CD4-positive, alpha-beta T cell treated with Interleukin-12 subunit alpha and Interleukin-12 subunit beta, for 1 hour (primary cell): ENCODE data around the gene PACSIN2.
"Not testable (repeated sequence)": the region's sequence is repeated elsewhere in the genome, so short reads cannot be mapped to it uniquely, and the experiment has no call there.

Source experiments
- DNase-seq: peaks from one replicate; pipeline ENCODE4 v3.0.0-alpha.2; 2020

Gene PACSIN2, protein sequence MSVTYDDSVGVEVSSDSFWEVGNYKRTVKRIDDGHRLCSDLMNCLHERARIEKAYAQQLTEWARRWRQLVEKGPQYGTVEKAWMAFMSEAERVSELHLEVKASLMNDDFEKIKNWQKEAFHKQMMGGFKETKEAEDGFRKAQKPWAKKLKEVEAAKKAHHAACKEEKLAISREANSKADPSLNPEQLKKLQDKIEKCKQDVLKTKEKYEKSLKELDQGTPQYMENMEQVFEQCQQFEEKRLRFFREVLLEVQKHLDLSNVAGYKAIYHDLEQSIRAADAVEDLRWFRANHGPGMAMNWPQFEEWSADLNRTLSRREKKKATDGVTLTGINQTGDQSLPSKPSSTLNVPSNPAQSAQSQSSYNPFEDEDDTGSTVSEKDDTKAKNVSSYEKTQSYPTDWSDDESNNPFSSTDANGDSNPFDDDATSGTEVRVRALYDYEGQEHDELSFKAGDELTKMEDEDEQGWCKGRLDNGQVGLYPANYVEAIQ

DNA sequence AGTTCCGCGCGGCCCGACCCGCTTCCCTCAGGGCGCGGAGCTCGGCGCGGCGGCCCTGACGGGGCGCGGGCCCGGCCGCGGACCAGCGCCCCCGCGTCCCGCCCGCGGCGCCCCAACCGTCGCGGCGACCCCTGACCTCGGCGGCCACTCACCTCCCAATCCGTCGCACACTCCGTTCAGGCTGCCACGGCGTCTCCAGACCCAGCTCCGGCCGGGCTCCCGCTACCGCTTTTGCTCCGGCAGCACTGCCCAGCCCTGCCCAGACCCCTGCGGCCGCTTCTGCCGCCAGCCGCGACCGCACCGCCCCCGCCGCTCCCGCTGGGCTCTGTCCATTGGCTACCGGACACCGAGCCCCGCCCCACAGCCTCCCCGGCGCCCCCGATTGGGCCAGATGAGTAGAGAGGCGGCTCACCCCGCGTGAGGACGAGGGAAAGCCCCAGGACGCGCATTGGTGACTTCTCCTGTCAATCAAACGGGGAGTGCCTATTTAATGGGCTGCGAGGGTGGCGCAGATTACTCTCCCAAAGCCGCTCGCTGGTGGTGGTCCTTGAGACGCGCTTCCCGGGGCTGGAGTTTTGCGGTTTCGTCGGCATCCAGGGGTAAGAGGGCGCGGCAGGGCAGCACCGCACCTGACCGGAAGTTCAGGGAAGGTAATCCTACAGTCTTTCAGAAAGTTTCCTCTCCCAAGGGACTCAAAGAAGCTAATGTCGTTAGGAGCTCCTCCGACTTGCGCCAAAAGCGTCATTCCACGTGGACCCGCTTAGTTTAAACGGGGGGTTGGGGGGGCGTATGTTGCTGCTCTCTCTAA lies at the start of gene PACSIN2:
Gene PACSIN2, minus strand, starts transcription at position 281 of the 808 bp plus-strand sequence. CDS start 103,069 bp downstream, outside the sequence.
- peak; percentile 99 for DNase-seq

DNA sequence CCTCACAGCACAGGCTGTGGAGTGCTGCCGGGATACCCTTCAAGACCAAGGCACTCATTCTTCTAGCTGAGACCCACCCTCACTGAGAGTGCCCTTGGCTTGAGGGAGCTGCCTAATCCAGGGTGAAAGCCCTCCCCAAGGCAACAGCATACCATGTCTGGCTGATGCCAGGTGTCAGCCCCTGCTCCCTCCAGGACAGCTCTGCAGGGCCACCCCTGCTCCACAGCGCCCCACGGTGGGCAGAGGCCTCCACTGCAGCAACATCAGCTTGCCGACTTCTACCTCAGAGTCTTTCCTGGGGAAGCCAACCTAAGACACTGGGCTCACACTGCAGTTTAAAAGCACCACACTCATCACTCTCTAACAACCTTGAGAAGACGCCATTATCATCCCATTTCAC lies 45.2 kb upstream of the PACSIN2 start:
- peak; percentile 26 for DNase-seq

DNA sequence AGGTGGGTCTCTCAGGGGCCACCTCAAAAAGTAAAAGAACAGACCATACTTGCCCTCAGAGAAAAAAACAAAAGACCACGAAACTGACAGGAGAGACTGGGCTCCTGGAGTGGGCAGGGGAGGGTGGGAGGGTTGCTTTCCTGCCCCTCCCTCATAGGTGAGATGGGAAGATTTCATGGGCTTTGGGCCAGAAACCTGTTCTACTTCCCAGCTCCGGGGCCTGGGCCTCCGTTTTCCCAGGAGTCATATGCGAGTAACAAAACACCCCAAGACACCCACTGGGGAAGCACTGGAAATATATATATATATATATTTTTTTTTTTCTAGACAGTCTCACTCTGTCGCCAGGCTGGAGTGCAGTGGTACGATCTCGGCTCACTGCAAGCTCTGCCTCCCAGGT lies 42.7 kb upstream of the PACSIN2 start:
- DNase-seq = no peak

DNA sequence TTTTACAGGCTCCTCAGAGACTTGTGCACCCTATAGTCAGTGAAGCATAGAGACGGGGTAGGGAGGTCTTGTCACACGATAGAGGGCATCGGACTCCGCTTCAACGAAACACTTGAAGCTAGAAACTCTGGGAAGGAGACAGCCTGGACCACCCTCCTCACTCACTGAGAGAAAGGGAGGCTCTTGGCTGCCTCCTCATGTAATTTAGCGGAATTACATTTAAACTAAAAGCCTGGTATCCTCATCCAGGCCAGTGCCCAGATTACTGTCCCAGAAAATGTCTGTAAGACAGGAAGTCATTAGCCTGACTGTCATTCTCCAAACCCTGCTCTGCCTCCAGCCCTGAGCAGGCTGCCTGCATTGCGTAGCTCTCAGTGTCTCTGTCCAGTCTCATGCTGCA lies 38.2 kb upstream of the PACSIN2 start:
- DNase-seq = no peak

DNA sequence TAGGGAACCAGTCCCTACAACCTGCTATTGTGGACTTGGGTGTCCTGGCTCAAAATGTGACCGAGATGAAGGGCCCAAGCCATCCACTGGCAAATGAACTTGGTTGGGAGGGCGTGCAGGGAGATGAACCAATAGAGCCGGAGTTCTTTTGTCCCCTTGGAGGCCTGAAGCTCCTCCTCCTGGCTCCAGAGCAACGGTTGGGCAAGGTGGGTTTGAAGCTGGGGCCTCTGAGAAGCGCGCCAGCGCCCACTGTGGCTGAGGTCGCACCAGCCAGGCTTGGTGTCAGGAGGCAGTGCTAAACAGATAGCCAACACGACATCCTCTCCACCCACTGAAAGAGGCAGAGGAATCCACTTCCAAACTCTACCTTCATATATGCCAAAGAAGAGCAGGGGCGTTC lies 36.0 kb upstream of the PACSIN2 start:
- DNase-seq = no peak

DNA sequence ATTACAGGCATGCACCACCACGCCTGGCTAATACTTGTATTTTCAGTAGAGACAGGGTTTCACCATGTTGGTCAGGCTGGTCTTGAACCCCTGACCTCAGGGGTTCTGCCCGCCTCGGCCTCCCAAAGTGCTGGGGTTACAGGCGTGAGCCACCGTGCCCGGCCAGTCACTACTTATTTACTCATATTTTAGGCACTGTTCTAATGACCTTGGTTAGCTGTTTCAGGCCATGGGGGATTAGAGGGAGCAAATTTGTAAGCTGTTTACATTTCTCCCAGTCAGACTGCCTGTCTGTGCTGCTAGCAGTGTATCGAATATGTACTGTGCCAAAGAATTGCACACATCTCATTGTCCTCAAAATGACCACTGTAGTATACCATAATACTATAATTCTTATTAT lies 32.7 kb upstream of the PACSIN2 start:
- DNase-seq = no peak

DNA sequence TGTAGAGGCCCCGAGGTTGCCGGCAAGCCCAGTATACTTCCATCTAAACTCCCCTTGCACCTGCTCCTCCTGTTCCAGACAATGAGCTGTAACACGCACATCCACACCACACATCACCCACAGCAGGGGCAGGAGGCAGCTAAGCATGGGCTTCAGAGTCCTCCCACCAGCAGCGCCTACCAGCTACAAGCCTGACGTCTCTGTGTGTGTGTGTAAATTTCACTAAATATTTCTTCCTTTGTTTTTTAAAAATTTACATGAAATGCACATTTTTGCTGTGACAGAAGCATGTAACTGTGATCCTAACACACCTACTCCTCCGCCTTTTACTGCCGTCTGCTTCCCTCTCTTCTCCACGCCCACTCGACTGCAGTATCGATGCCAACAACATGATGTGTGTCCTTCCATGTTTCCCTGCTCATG lies 29.4 kb upstream of the PACSIN2 start:
- no peak for DNase-seq

DNA sequence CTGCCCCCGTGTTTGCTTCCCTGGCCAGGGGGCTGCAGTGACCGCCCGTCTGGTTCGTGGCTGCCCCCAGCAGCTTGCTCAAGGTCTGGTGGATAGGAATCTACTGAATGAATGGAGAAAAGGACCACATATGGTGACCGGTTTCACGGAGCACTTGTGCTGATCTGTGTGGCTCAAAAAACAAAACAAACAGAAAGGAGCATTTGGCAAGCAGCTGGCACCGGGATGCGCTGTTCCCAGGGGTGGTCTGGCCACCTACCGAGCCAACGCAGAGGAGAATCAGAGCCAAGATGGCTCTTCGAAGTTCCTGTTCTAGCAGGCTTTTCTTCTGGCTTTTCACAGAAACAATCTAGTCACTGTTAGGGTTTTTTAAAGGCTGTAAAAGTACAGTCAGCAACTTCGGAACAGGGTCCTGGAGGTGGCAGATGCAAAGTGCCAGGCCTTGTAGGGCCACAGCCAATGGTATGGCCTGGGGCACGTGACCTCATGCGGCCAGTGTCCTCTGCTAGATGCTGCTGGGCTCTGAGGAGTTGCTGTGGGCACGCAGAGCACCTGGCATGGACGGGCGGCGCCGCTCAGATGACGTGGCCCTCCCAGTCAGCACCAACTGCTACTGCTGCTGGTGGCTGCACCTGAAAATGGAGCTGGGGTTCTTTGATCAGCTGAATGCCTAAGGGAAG lies 27.3 kb upstream of the PACSIN2 start:
- DNase-seq = no peak

DNA sequence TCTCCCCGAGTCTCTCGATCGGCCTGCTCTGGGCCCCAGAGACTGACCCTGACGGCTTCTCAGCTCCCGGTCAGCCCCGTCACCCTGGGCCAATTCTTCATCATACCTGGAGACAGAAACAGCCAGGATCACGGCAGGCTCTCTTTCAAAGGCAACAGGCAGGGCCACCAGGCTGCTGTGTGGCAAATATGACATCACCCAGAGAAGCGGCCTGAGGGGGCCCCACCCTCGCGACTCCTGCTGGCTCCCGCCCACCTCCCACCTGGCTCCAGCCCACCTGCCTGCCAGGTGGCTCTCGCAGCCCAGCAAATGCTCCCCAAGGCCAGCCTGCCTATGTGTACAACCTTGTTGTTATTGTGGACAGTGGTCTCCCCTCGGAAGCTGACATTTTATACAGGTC lies 24.9 kb upstream of the PACSIN2 start:
- no peak for DNase-seq

DNA sequence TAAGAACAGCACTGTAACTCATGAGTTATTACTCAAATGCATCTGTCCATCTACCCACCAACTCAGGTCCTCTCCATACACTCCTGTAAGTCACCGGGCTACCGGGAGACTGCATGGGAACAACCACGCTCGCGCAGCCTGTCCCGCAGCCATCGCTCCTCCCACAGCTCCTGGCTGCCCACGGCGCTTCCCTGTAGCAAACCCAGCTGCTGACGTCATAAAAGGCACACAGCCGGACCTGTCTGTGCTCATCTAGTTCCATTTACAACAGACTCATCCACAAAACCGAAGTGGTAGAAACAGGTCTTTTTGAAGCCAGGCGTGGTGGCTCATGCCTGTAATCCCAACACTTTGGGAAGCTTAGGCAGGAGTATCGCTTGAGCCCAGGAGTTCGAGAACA lies 23.4 kb upstream of the PACSIN2 start:
- no peak for DNase-seq

DNA sequence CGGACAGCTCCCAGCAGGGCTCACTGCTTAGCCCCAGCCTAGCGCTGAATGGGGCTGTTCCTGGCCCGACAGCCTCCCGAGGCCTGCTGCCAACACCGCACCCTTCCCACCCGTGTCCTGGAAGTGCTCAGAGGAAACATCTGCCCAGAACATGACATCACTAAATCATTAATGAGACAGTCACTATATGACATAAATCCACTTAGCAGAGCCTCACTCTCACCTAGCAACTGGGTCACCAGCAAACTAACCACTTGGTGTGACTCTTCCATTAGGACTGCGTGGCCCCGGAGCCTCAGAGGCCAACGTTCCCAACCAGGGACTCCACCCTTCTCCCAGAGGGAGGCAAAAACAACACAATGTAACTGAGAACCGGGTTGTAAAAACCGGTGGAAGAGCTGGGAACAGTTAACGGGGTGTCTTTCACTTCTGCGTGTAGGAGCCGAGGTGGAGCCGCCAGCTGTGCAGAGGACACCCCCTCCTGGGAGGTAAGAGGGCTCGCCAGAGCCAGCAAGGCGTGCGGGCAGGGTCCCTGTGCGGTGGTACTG lies 21.4 kb upstream of the PACSIN2 start:
- no peak for DNase-seq

DNA sequence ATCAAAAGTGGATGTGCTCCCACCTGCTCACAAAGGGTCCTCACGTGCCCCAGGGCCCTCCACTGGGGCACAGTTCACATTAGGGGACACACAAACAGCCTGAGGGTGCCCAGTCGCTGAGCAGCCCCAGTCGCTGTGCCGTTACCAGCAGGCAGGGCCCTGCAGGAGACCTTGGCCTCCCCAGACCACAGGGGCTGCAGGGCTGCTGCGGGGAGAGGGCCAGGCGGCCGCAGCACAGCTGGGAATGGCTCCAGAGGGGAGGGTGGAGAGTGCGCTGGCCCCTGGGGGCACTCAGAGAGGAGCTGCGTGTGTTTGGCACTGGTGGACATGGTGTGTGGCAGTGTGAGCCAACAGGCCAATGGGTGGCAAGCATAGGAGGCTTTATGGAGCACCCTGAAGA lies 20.3 kb upstream of the PACSIN2 start:
- DNase-seq = no peak

DNA sequence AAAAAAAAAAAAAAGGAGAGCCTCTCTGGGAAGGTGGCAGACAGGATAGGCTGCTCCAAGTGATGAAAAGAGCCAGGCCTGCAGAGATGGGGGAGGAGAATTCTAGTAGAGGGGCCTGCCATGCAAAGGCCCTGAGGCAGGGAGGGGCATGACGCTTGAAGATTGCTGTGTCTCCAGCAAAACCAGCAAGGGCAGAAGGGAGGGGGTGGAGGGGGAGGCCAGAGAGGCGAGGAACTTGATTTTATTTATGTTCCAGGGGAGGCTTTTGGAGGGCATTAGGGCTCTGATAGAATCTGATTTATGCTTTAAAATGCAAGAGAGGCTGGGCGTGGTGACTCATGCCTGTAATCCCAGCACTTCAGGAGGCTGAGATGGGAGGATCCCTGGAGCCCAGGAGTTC lies 16.7 kb upstream of the PACSIN2 start:
- DNase-seq = no peak

DNA sequence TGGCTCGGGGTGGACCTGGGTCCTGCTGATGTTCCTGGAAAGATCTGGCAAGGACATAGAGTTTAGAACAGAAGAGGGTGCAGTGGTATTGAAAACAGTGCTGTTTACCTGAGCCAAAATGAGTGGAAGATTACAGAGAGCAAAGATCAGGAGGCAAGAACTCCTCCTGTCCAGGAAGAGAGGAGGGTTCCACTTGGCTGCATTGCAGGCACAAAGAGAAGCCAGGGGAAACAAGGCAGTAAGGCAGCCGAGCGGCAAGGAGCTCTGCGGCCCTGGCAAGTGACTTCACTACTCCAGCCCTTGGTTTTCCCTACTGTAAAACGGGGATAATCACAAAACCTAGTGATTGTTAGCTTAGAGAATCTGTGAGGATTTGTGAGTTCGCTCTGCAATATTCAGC lies 3.7 kb upstream of the PACSIN2 start:
- no peak for DNase-seq

DNA sequence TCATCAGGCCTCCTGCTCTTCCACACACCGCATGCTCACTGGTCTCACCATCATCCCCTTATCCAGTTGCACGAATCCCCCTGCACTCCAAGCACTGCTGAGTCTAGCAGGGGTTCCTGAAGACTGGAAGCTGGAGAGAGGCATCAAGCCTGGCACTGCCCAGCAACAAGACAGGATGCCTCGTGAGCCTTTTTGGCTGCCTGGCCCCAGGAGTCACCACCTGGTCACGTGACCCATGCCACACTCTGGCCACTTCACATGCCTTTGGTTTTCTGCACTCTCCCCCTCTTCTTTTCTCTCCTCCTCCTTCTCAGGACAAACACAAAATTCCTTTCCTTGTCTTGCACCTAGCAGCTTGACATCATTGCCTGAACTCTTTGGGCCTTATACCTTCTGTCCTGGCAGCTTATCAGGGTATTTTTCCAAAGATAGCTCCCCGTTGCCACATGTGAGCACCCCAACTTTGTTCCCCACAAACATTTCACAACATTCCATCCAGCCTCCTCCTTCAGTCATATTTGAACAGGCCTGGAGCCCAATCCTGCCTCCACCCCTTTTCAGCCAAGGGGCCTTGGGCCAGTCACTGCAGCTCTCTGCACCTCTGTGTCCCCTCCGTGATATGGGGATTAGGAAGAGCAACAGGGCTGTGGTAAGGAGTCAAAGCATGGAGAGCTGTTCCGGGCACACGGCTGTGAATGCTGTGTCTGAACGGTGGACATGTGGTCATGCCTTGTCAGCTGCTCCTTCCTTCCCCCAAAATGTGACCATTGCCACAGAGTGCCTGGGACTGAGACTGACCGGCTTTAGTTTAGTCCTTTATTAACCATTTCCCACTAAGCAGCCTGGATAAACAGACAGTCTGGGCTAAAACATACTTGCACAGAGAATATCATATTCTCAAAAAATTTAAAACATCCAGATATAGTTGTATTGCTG lies 2.8 kb upstream of the PACSIN2 start:
- no peak for DNase-seq

DNA sequence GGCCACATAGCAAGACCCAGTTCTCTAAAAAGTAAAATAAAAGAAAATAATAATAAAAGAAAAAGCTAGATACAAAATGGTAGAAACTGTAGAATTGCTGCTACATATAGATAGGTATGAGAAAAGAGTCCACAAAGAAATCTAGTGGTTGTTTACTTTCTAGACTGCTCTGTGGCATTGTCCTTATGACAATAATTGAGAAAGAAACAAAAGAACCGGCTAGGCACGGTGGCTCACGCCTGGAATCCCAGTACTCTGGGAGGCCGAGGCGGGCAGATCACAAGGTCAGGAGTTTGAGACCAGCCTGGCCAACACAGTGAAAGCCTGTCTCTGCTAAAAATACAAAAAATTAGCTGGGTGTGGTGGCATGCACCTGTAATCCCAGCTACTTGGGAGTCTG lies 1.2 kb upstream of the PACSIN2 start:
- not testable (repeated sequence) for DNase-seq

DNA sequence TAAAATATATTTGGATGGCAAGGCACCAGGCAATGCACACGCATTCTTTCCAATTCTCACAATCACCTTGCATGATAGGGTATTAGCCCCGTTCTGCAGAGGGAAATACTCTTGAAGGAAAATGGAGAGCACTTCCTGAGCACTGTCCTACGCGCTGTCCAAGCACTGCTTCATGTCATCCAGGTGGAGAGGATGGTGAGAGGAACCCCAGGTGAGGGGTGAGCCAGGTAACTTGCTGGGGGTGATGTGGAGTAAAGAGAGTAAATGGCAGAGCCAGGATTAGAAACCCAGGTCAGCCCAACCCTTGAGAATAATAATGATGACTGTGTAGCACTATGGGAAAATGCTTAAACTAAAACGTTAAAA lies 711 bp upstream of the PACSIN2 start:
- no peak for DNase-seq

DNA sequence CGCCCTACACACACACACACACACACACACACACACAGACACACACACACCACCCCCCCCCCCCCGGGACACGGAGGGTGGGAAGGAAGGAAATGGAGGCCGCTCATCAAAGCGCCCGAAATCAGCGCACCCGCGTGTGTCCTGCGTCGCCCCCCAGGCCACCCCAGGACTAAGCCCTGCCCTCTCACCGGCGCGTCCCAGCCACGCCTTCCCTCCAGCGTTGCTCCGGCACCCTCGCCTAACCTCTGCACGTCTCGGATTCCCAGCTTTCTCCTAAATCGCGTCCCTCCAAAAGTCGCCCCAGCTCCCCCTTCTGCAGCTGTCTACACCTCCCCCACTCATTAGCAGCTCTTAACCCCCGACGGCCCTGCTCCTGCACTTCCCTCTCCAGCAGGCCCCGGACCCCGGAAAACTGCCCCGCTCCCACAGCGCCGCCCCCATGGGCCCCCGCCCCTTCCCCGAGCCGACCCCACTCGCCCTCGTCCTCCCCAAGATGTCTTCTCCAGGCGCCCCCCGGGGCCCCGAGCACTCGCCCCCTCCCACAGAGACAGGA lies 557 bp downstream of the PACSIN2 start:
- peak; percentile 68 for DNase-seq

DNA sequence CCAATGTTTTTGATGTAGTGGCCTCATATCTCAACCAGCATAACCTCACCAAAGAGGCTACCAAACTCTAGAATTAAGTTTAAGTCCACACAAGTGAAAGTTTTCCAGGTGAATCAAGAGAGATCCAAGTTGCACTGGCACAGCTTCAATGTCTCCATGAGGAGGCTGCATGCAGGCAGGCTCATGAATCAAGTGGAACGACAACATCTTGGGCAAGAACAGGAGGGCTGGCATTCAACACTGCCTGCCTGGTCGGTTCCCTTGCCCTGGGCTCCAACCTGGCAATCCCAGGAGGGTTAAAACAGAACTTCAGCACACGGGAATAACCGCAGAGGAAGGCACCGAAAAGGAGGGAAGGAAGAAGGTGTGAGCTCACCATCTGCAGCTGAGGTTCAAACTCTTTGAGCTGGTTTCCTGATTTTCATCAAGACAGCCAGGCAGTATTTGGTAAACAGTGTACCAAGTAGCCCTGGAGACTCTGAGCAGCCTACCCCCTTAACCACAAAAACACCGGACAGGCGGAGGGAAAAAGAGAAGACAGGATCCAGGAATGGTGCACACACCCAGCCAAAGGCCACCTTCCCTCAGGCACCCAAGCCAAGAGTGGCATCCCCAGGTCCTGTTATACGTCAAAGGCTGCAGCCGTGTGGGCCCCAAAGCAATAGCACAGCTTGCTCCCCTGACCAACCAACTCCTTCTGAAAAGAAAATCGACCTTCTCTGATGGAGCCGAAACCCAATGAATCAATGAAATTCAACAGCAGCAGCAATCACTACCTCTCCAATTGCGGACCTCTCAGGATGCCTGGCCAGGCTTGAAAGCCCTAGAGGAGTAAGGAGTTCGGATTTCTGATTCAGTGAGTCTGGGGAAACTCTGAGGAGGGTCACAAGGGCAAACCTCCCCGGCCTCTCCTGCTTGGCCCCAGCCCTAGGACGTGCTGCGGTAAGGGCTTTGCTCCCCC lies 1.3 kb downstream of the PACSIN2 start:
- DNase-seq = peak; percentile 4

DNA sequence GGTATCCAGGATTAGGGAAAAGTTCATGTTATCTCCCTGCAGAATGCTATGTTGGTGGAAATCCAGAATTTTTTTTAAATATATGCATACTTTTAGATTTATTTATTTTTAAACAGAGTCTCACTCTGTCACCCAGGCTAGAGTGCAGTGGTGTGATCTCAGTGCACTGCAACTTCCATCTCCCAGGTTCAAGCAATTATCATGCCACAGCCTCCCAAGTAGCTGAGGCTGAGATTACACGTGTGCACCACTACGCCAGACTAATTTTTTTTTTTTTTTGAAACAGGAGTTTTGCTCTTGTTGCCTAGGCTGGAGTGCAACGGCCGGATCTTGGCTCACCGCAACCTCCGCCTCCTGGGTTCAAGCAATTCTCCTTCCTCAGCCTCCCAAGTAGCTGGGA lies 2.6 kb downstream of the PACSIN2 start:
- DNase-seq = no peak

DNA sequence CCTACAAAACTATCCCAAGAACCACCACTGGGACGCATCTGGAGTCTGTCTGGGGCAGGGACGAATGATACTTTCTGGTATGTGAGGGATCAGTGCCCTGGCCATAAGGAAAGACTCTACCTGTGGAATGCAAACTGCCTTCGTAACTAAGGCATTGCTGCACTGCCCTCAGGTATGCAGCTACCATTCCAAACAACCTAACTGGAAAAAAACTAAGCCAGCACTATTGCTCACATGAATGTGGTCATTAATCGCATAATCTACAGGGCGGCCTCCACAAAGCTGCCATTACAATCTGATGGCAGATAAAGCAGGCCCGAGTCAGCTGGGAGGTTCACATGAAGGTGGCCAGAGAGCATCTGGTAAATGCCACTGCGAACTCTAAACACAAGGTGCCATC lies 3.9 kb downstream of the PACSIN2 start:
- DNase-seq = no peak
